Suprapubic skin (tissue), 4 donors: ENCODE data around the gene EHD4. TPM values are rescaled to one million over a fixed set of nuclear protein-coding genes. Genes with fewer than 3 reads are reported as not detected.

Experiments
- DNase-seq, 2 donors: peaks; one replicate each; pipeline ENCODE4 v3.0.0-alpha.2; 2019; ENCODE audit warnings: low spot score in 2 of 2
- H3K27ac ChIP-seq: fragments of 200-600 bp; sonication (generic); one replicate; pipeline ENCODE4 v1.5.1; 2019
- H3K27me3 ChIP-seq: fragments of 200-600 bp; sonication (generic); one replicate; pipeline ENCODE4 v1.5.1; 2019
- H3K36me3 ChIP-seq: fragments of 200-600 bp; sonication (generic); one replicate; pipeline ENCODE4 v1.5.1; 2019
- H3K4me1 ChIP-seq: fragments of 200-600 bp; sonication (generic); one replicate; pipeline ENCODE4 v1.5.1; 2019
- H3K4me3 ChIP-seq: fragments of 200-600 bp; sonication (generic); one replicate; pipeline ENCODE4 v1.5.1; 2019; ENCODE audit warnings: mild to moderate bottlenecking
- H3K9me3 ChIP-seq: fragments of 200-600 bp; sonication (generic); one replicate; pipeline ENCODE4 v1.5.1; 2019
- EP300 ChIP-seq: sonication (generic); formaldehyde crosslinking; IDR thresholded peaks from one replicate; pipeline ENCODE4 v1.6.1; 2017; ENCODE audit warnings: antibody characterized with exemption
- POLR2A ChIP-seq, 2 donors: fragments of 450-650 bp; IDR thresholded peaks; one replicate each; pipeline ENCODE4 v1.6.1; 2017; ENCODE audit warnings: antibody characterized with exemption in 2 of 2, mild to moderate bottlenecking in 2 of 2, moderate library complexity in 2 of 2
- POLR2AphosphoS5 ChIP-seq, 3 donors: sonication (generic); formaldehyde crosslinking; IDR thresholded peaks; one replicate each; pipeline ENCODE4 v1.6.1; 2017; ENCODE audit warnings: antibody characterized with exemption in 3 of 3
- WGBS: methylation state at CpG from one replicate; pipeline ENCODE4 v1.1.5; 2018; 5-methylcytosine and 5-hydroxymethylcytosine counted together
- total RNA-seq, 4 donors: library from RNA; depleted of rRNA; stranded (reverse); fragments of >200 nt; gene quantifications; one replicate each; pipeline ENCODE4 v1.1.0, GENCODE V29; 2016
- TF ChIP-seq, protein P1 (sequence below), 2 donors: fragments of 200-600 bp in 1 of 2; fragments of 450-650 bp in 1 of 2; sonication (generic) in 1 of 2; IDR thresholded peaks; one replicate each; pipeline ENCODE4 v1.5.1; 2016 to 2019; ENCODE audit warnings: antibody characterized with exemption in 2 of 2, mild to moderate bottlenecking in 1 of 2, moderate library complexity in 1 of 2

Gene EHD4
- total RNA-seq, 4 donors from 2014 or later: 16.0 to 31.4 (median 20.9) TPM

DNA sequence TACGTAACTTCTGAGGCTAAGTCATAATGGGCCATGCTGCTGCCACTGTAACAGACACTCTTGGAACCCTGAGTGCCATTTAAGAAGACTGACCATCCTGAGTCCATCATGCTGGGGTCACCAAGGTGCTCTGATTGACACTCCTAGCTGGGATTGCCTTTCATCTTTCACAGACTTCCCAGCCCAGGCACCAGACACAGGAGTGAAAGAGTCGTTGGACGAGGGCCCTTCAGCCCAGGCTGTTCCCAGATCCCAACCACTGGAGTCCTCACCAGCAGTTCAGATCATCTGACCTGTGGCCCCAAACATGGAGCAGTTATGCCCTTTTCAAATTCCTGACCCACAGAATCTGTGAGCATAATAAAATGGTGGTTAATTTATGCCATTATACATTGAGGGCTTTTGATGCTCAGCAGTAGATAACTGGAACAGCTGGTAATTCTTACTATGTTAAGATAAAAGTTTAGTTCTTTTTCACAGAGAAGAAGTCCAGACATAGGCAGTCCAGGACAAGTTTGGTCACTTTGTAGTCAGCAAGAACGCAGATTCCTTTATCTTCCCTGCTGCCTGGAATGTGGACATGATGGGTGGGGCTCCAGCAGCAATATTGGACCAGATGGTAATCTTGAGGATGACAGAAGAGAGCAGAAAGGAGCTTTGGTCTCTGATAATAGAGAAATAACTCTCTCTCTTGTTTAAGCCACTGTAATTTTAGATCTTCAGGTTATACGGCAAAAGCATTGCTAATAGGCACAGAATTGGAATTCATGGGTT is 7.3 kb upstream of the EHD4 start:
- Histone ChIP-seq H3K4me3 (no peak overlapping the region), H3K27me3 (no peaks in the 10 kb centered on the region), H3K36me3 (peaks cover 5% of the 10 kb centered on the region), H3K4me1 (peaks cover 16% of the 10 kb centered on the region), H3K9me3 (no peaks in the 10 kb centered on the region), H3K27ac (no peak overlapping the region)
- 88% methylated on average over 5 of the region's 5 CpGs for WGBS
- TF ChIP-seq POLR2AphosphoS5 (IDR thresholded peaks at IDR 0.05) (no peak), POLR2A (IDR thresholded peaks at IDR 0.05) (no peak), EP300 (no peak)
- TF ChIP-seq, protein P1, sequence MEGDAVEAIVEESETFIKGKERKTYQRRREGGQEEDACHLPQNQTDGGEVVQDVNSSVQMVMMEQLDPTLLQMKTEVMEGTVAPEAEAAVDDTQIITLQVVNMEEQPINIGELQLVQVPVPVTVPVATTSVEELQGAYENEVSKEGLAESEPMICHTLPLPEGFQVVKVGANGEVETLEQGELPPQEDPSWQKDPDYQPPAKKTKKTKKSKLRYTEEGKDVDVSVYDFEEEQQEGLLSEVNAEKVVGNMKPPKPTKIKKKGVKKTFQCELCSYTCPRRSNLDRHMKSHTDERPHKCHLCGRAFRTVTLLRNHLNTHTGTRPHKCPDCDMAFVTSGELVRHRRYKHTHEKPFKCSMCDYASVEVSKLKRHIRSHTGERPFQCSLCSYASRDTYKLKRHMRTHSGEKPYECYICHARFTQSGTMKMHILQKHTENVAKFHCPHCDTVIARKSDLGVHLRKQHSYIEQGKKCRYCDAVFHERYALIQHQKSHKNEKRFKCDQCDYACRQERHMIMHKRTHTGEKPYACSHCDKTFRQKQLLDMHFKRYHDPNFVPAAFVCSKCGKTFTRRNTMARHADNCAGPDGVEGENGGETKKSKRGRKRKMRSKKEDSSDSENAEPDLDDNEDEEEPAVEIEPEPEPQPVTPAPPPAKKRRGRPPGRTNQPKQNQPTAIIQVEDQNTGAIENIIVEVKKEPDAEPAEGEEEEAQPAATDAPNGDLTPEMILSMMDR (IDR thresholded peaks at IDR 0.05): no peak
- DNase-seq: peak; percentile 14 to 50

DNA sequence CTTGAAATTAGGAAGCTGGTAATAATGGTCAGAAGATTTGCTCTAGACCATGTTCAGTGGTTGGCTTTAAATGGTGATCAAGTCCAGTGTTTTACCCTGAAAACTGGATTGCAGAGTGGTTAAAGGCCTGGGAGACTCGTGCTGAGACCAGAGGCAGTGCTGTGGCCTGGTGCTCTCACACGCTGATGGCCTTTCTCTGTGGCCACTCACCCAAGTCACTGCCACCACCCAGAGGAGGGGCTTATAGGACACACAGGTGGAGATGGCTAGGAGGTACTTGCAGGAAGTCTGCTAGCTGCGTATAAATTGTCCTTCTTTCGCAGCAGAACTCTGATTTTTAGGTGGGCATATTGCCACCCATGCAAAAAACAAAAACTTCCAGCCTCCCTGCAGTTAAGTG is 6.2 kb upstream of the EHD4 start:
- peak; percentile 35 to 40 for DNase-seq
- no peak overlapping the region for H3K27ac ChIP-seq

DNA sequence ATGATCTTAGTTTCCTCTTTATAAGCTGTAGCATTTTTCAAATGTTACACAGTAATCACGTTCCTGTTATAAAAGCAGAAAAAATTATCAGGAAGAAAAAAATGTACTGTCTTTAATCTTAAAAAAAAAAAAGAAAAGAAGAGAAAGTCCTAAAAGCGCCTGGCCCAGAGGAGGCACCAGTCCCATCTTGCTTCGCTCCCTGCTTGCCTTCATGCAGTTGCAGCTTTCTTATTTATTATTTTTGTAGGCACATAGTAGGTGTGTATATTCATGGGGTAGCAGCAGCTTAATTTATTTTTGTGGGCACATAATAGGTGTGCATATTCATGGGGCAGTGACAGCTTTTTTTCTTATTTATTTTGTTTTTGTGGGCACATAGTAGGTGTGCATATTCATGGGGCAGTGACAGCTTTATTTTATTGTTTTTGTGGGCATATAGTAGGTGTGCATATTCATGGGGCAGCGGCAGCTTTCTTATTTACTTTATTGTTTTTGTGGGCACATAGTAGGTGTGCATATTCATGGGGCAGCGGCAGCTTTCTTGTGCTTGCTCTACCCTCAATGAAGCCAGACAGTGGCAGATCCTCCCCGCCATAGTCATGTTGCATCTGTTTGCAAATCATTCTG is 5.5 kb upstream of the EHD4 start:
- TF ChIP-seq POLR2AphosphoS5 (IDR thresholded peaks at IDR 0.05) (no peak), EP300 (no peak), POLR2A (IDR thresholded peaks at IDR 0.05) (no peak)
- TF ChIP-seq, protein P1 (IDR thresholded peaks at IDR 0.05): no peak
- Histone ChIP-seq H3K4me3 (no peak overlapping the region), H3K9me3 (no peaks in the 10 kb centered on the region), H3K36me3 (no peaks in the 10 kb centered on the region), H3K4me1 (peaks cover 22% of the 10 kb centered on the region), H3K27ac (no peak overlapping the region), H3K27me3 (no peaks in the 10 kb centered on the region)
- peak in 1 of 2 donors; percentile 50 for DNase-seq
- 81% methylated on average over 6 of the region's 6 CpGs for WGBS

More for the DNA sequence above, 6.2 kb upstream of the EHD4 start:
- no peak overlapping the region for H3K4me3 ChIP-seq
- peaks cover 16% of the 10 kb centered on the region for H3K4me1 ChIP-seq
- WGBS: 93% methylated on average over 4 of the region's 4 CpGs
- no peaks in the 10 kb centered on the region for H3K27me3 ChIP-seq
- no peaks in the 10 kb centered on the region for H3K36me3 ChIP-seq
- TF ChIP-seq EP300 (no peak), POLR2A (IDR thresholded peaks at IDR 0.05) (no peak), POLR2AphosphoS5 (IDR thresholded peaks at IDR 0.05) (no peak)
- TF ChIP-seq, protein P1 (IDR thresholded peaks at IDR 0.05): no peak
- no peaks in the 10 kb centered on the region for H3K9me3 ChIP-seq

DNA sequence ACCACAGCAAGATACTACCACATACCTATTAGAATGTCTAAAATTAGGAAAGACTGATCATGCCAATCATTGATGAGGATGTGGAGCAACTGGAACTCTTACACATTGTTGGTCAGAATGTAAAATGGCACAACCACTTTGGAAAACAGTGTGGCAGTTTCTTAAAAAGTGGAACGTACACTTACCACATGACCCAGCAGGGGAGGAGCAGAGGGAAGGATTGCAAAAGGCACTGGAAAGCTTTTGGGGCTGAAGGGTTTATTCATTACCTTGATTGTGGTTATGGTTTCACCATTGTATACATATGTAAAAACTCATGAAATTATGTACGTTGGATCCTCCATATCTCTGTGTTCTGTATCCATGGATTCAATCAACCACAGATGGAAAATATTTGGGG is 3.3 kb upstream of the EHD4 start:
- Histone ChIP-seq H3K4me3 (no peak overlapping the region), H3K27me3 (no peaks in the 10 kb centered on the region), H3K4me1 (peaks cover 27% of the 10 kb centered on the region), H3K27ac (no peak overlapping the region), H3K36me3 (no peaks in the 10 kb centered on the region), H3K9me3 (no peaks in the 10 kb centered on the region)
- 29% methylated on average over 2 of the region's 2 CpGs for WGBS
- TF ChIP-seq POLR2AphosphoS5 (IDR thresholded peaks at IDR 0.05): no peak
- TF ChIP-seq, protein P1 (IDR thresholded peaks at IDR 0.05): no peak
- no peak for TF ChIP-seq EP300
- TF ChIP-seq POLR2A (IDR thresholded peaks at IDR 0.05): no peak
- no peak for DNase-seq

DNA sequence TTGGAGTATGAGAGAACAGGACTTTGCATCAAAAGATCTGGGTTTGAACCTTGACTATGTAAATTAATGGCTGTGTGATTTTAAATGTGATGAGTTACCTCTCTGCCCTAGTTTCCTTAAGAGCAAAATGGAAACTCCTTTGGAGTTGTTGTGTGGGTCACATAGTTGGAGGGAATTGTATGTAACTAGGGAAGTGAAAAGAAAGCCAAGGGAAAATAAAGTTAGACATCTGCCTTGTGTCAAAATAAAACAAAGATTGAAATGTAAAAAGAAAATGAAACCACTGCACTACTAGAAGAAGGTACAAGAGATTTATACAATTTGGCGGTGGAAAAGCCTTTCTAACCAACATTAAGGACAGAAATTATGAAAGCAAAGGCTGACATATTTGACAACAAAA is 1.7 kb upstream of the EHD4 start:
- H3K4me1 ChIP-seq: peaks cover 34% of the 10 kb centered on the region
- 97% methylated on average over 1 of the region's 1 CpG for WGBS
- no peaks in the 10 kb centered on the region for H3K9me3 ChIP-seq

More for the DNA sequence above, 1.7 kb upstream of the EHD4 start:
- H3K4me3 ChIP-seq: no peak overlapping the region
- TF ChIP-seq, protein P1 (IDR thresholded peaks at IDR 0.05): no peak
- no peak for TF ChIP-seq POLR2AphosphoS5 (IDR thresholded peaks at IDR 0.05)
- no peak for TF ChIP-seq EP300
- no peak for TF ChIP-seq POLR2A (IDR thresholded peaks at IDR 0.05)
- no peak overlapping the region for H3K27ac ChIP-seq
- DNase-seq: no peak
- no peaks in the 10 kb centered on the region for H3K27me3 ChIP-seq
- no peaks in the 10 kb centered on the region for H3K36me3 ChIP-seq
